ENCODE data around the gene TCAF1.

DNA sequence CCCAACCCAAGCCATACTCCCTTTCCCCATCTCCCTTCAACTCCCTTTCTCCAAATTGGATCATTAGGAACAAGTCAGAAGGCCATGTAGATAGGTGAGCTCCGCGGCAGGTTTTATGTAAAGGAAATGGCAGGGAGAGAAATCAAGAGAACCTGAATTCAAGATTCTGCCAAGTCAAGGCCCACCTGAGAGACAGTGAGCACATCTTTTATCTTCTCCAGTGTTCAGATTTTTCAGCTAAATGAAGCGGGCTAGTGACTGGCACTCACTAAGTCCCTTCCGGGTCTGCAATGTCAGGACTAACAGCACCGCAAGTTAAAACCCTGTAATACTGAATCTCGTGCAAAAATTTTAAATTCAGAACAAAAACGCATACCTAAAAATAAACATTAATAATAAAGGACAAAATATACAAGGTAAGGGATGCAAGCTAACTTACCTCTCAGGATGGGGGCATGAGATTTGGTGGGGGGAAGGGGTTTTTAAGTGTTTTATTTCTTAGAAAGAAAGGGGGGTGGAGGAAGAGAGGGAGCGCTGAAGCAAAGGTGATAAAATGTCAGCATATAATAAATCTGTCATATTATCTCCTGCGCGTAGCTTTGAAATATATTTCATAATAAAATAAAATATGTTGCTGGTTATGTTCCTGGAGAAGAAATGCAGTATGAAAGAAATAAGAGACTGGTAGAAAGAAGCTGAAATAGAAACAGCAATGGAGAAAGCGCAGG, 17.6 kb downstream of the TCAF1 start:
- TF ChIP-seq, protein P1, sequence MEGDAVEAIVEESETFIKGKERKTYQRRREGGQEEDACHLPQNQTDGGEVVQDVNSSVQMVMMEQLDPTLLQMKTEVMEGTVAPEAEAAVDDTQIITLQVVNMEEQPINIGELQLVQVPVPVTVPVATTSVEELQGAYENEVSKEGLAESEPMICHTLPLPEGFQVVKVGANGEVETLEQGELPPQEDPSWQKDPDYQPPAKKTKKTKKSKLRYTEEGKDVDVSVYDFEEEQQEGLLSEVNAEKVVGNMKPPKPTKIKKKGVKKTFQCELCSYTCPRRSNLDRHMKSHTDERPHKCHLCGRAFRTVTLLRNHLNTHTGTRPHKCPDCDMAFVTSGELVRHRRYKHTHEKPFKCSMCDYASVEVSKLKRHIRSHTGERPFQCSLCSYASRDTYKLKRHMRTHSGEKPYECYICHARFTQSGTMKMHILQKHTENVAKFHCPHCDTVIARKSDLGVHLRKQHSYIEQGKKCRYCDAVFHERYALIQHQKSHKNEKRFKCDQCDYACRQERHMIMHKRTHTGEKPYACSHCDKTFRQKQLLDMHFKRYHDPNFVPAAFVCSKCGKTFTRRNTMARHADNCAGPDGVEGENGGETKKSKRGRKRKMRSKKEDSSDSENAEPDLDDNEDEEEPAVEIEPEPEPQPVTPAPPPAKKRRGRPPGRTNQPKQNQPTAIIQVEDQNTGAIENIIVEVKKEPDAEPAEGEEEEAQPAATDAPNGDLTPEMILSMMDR (IDR thresholded peaks at IDR 0.05) = no peak
- no peak for TF ChIP-seq EP300 (IDR thresholded peaks at IDR 0.05)
- no peak for TF ChIP-seq POLR2AphosphoS5 (IDR thresholded peaks at IDR 0.05)
- no peak for TF ChIP-seq POLR2A (IDR thresholded peaks at IDR 0.05)

Measured in suprapubic skin (tissue), 4 donors.